Measurements from ENCODE around the gene IGFBP4. TPM values are rescaled to one million over a fixed set of nuclear protein-coding genes. Genes with fewer than 3 reads are reported as not detected.

Gene IGFBP4
- total RNA-seq, 2 donors from 2014 or later = 81.0 to 237 TPM

- TF ChIP-seq, protein P1, sequence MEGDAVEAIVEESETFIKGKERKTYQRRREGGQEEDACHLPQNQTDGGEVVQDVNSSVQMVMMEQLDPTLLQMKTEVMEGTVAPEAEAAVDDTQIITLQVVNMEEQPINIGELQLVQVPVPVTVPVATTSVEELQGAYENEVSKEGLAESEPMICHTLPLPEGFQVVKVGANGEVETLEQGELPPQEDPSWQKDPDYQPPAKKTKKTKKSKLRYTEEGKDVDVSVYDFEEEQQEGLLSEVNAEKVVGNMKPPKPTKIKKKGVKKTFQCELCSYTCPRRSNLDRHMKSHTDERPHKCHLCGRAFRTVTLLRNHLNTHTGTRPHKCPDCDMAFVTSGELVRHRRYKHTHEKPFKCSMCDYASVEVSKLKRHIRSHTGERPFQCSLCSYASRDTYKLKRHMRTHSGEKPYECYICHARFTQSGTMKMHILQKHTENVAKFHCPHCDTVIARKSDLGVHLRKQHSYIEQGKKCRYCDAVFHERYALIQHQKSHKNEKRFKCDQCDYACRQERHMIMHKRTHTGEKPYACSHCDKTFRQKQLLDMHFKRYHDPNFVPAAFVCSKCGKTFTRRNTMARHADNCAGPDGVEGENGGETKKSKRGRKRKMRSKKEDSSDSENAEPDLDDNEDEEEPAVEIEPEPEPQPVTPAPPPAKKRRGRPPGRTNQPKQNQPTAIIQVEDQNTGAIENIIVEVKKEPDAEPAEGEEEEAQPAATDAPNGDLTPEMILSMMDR (IDR thresholded peaks at IDR 0.05) = no peak
- peak overlapping the region; percentile 41 to 67 for H3K4me3 ChIP-seq
- no peaks in the 10 kb centered on the region for H3K36me3 ChIP-seq
- no peaks in the 10 kb centered on the region for H3K27me3 ChIP-seq
- peaks cover 0 to 20% of the 10 kb centered on the region in 2 donors for H3K4me1 ChIP-seq
- no peak for DNase-seq (ENCODE audit: low spot score)
- peak overlapping the region in 1 of 2 donors; percentile 48 for H3K27ac ChIP-seq
- no peaks in the 10 kb centered on the region for H3K9me3 ChIP-seq
Observed at GRCh38 chr17:40417258-40417608, 26.0 kb upstream of the IGFBP4 start.

DNA sequence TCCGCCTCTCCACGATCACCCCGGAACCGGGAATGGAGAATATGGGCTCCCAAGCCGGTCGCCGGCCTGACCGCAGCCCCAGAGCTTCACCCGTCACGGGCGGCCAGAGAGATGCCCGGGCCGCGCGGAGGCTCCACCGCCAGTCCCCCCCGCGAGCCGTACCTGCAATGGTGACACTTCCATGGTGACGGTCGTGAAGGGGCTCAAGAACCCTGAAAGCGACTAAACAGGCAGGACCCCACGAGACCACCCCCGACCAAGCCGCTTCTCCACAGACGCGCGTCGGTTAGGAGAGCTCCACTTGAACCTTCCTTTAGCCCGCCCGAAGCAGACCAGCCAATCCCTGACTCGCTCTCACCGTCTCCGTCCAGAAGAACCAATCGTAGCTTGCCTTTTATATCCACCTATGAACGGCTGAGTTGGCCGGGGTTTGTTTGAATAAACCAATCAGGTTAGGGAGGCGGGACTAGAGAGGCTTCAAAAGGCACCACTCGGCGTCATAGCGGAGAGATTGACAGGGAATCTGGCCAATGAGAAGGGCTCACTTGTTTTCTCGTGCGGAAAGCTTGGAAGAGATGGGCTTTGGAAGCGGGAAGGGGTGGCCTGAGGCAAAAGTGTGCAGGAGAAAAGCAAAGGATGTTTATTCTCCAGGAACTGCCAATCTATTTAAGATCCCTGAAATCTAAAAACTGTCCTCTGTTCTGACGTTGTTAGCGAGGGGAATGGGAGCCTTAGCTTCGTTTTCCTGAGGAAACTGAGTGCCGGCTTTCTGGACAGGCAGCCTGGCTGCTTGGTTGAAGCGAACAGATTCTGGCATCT lies 25.4 kb upstream of the IGFBP4 start, which contains the start of gene TOP2A:
Gene TOP2A (minus strand): TSS at position 288 of the 819 bp plus-strand sequence. CDS start 105 bp downstream, at position 183.
- Histone ChIP-seq H3K36me3 (no peaks in the 10 kb centered on the region), H3K27me3 (no peaks in the 10 kb centered on the region), H3K4me3 (peak within 1 kb of the TSS; percentile 41 to 67), H3K9me3 (no peaks in the 10 kb centered on the region), H3K27ac (peak within 1 kb of the TSS; percentile 38 to 48), H3K4me1 (peaks cover 0 to 20% of the 10 kb centered on the region in 2 donors)
- DNase-seq (ENCODE audit: low spot score) = peak; percentile 100
- TF ChIP-seq, protein P1 (IDR thresholded peaks at IDR 0.05) = no peak

DNA sequence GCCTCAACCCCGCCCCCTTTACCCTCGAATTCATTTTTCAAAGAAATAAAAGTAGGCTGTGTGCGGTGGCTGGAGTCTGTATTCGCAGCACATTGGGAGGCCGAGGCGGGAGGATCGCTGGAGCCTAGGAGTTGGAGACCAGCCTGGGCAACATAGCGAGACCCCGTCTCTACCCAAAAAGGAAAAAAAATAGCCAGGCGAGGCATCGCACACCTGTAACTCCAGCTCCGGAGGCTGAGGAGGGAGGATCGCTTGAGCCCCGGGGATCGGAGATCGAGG lies 24.9 kb upstream of the IGFBP4 start:
- Histone ChIP-seq H3K36me3 (no peaks in the 10 kb centered on the region), H3K4me1 (peaks cover 0 to 20% of the 10 kb centered on the region in 2 donors), H3K4me3 (peak overlapping the region; percentile 38 to 67), H3K27ac (peak overlapping the region in 1 of 2 donors; percentile 38), H3K27me3 (no peaks in the 10 kb centered on the region), H3K9me3 (no peaks in the 10 kb centered on the region)
- DNase-seq (ENCODE audit: low spot score) = no peak
- TF ChIP-seq, protein P1 (IDR thresholded peaks at IDR 0.05) = no peak

DNA sequence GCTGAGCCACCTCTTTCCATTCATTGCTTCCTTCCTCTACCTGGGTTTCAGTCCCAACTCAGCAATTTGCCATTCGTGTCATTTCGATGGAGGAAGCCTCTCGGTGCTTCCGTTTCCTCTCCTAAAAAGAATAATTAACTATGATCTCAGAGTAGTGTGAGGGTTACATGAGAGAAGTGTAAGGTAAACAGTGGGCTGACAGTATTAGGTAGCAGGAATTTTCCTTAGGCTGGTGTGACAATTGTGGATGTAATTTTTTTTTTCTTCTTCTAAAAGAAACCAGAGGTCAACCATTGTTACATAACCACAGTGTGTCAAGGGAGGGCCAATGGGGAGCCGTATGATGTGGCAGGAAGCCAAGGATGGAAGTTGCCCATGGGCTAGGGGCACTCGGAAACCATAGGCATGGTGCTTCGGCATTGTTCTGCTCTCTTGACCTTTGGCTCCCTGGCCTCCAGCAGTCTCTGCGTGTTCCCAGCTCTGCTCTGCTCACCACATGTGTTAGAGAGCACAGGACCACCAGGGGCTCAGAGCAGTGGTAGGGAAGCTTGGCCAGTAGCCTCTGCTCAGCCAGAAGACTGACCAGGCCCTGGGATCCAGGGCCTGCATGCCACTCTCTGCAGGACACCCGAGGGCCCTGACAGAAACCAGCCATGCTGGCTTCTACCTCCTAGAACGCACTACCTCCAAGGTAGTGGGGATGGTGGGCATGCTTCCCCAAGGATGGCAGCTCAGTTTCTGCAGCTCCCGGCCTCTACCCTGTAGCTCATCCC lies 23.5 kb upstream of the IGFBP4 start:
- Histone ChIP-seq H3K27ac (no peak overlapping the region), H3K36me3 (no peaks in the 10 kb centered on the region), H3K27me3 (no peaks in the 10 kb centered on the region), H3K4me1 (peaks cover 0 to 20% of the 10 kb centered on the region in 2 donors), H3K9me3 (no peaks in the 10 kb centered on the region), H3K4me3 (no peak overlapping the region)
- DNase-seq (ENCODE audit: low spot score) = peak; percentile 51
- TF ChIP-seq, protein P1 (IDR thresholded peaks at IDR 0.05) = no peak

DNA sequence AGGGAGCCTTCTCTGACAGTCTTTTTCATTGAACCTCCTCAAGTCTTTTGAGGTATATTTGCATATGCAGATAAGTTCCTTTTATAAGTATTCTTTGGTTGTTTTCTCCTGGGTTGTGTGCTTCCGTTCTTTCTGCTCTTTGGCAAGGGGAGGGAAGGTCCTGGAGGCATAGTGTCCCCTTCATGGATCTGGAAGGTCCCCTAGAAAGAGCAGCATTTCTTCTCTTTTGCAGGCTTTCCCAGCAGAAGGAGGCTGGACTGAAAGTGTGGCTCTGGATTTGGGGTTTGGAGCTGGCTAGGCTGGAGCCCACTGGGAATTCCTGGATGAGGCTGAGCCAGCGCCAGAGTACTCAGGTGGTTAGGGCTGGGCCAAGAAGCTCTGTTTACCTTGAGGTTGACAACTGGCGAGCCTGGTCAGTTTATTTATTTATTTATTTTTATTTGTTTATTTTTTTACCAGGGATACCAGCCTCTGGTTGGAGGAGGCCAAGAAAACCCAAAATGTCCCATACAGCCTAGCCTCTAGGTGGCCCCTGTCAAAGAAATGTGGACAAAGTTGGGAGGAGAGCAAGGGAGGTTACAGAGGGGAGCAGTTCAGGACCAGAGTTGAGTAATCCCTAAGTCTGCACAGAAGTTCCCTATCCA lies 20.1 kb upstream of the IGFBP4 start:
- Histone ChIP-seq H3K36me3 (no peaks in the 10 kb centered on the region), H3K4me1 (peaks cover 0 to 7% of the 10 kb centered on the region in 2 donors), H3K9me3 (no peaks in the 10 kb centered on the region), H3K27me3 (no peaks in the 10 kb centered on the region), H3K4me3 (no peak overlapping the region), H3K27ac (no peak overlapping the region)
- no peak for DNase-seq (ENCODE audit: low spot score)
- TF ChIP-seq, protein P1 (IDR thresholded peaks at IDR 0.05) = no peak
